BLaER1 (cell line): ENCODE measurements around the gene PTOV1.

Experiments used
- H3K27ac ChIP-seq: shearing (Covaris generic); formaldehyde crosslinking; 2 replicates; pipeline ENCODE4 v1.8.1; 2022
- H3K27me3 ChIP-seq: shearing (Covaris generic); formaldehyde crosslinking; 2 replicates; pipeline ENCODE4 v1.8.1; 2022
- H3K36me3 ChIP-seq: shearing (Covaris generic); formaldehyde crosslinking; 2 replicates; pipeline ENCODE4 v1.8.1; 2022
- H3K4me1 ChIP-seq: shearing (Covaris generic); formaldehyde crosslinking; 2 replicates; pipeline ENCODE4 v1.8.1; 2022
- H3K4me2 ChIP-seq: shearing (Covaris generic); formaldehyde crosslinking; 2 replicates; pipeline ENCODE4 v1.8.1; 2022
- H3K4me3 ChIP-seq: shearing (Covaris generic); formaldehyde crosslinking; 2 replicates; pipeline ENCODE4 v1.8.1; 2022
- H3K9ac ChIP-seq: shearing (Covaris generic); formaldehyde crosslinking; 2 replicates; pipeline ENCODE4 v1.8.1; 2022
- H3K9me3 ChIP-seq: shearing (Covaris generic); formaldehyde crosslinking; 2 replicates; pipeline ENCODE4 v1.8.1; 2022
- H4K20me1 ChIP-seq: shearing (Covaris generic); formaldehyde crosslinking; 2 replicates; pipeline ENCODE4 v1.8.1; 2022
- Cebpa-rat ChIP-seq: shearing (Covaris generic); IDR thresholded peaks from 2 replicates; pipeline ENCODE4 v1.8.1; 2022

The PTOV1 gene

DNA sequence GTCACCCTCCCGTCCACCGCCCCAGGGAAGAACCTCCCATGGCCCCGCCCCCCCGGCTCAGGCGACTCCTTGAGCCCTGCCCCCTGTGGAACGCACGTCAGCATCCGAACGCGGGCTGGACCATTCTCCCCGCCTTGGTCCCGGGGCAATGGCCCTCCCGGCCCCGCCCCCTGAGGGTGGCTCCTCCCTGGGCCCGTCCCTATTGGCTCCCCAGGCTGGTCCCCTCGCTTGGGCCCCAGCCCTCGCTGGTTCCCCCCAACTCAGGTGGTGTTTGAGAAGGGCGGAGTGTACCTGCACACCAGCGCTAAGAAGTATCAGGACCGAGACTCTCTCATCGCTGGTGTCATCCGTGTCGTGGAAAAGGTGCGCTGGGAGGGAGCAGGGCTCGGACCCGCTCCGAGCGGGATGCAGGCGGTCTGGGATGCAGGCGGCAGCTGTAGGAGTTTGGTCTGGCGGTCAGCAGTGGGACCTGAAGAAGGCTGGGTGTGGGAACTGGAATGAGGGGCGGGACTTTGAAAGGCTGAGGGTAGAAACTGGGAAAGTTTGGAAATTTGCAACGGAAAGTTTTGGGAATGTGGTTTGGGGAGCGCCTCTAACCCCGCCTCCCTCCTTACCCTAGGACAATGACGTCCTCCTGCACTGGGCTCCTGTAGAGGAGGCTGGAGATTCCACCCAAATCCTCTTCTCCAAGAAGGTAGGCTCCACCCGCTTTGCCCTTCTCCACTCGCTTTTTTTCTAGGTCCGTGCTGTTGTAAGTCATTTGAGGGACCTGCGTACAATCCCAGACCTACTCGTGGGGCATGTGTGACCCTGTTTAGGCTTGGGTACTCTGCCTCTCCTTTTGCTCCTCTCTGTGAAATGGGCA, 27.2 kb downstream of the PTOV1 start:
- Histone ChIP-seq H3K9me3 (peaks cover 5% of the 10 kb centered on the region; the same call in 1 of the 2 replicates), H3K4me3 (peak overlapping the region; percentile 86), H3K9ac (peak overlapping the region; percentile 96), H4K20me1 (no peaks in the 10 kb centered on the region; the same call in 1 of the 2 replicates), H3K27ac (peak overlapping the region; percentile 97), H3K27me3 (no peaks in the 10 kb centered on the region), H3K4me2 (peak overlapping the region; percentile 90), H3K36me3 (peaks cover 38% of the 10 kb centered on the region), H3K4me1 (peaks cover 47% of the 10 kb centered on the region)
- no peak for TF ChIP-seq Cebpa-rat

DNA sequence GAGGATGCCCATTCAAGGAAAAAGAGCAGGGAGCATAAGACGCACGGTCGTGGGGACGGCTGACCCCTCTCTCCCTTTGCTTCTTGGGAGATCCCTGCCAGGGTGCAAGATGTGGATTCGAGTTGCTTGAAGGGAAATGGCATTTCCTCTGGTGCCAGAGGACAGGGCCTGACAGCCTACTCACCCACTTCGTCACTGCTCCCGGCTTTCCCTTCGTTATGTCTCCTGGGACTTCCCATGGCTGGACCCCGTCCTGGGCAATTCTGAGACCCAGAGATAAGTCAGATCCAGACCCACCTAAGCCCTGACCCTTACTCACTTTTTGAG, 27.7 kb downstream of the PTOV1 start:
- Histone ChIP-seq H3K27ac (peak overlapping the region; percentile 97; the same call in 1 of the 2 replicates), H3K36me3 (peaks cover 41% of the 10 kb centered on the region), H3K9me3 (peaks cover 6% of the 10 kb centered on the region; the same call in 1 of the 2 replicates)

DNA sequence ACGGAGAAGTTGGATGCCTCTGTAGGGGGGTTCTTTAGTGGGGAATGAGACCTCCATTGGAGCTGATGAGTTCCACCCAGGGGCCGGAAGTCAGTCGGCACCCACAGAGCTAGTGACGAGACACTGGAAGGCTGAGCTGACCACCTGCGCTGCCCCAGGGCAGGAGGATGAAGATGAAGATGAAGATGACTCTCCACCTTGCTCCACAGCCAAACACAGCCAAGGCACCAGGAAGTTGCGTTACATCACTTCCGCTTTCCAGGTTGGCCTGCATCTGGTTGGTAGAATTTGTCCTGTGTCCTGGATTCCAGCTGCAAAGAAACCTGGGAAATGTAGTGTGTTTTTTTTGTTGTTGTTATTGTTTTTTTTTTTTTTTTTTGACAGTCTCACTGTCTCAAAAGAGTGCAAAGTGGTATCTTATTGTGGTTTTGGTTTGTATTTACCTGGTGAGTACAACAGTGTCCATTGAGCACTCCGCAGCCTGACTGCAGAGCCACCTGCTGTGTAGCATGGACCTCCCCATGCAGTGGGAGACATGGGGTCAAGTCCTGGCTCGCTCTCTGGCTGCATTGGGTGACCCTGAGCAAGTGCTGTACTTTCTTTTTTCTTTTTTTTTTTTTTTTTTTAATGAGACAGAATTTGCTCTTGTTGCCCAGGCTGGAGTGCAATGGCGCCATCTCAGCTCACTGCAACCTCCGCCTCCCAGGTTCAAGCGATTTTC, 28.4 kb downstream of the PTOV1 start:
- H3K27ac ChIP-seq, result no peak overlapping the region
- no peaks in the 10 kb centered on the region; the same call in 1 of the 2 replicates for H4K20me1 ChIP-seq
- TF ChIP-seq Cebpa-rat, result no peak
- peak overlapping the region; percentile 90 for H3K4me2 ChIP-seq
- no peak overlapping the region for H3K4me3 ChIP-seq
- H3K36me3 ChIP-seq, result peaks cover 48% of the 10 kb centered on the region
- peaks cover 60% of the 10 kb centered on the region for H3K4me1 ChIP-seq
- peaks cover 6% of the 10 kb centered on the region; the same call in 1 of the 2 replicates for H3K9me3 ChIP-seq
- no peak overlapping the region for H3K9ac ChIP-seq
- H3K27me3 ChIP-seq, result no peaks in the 10 kb centered on the region

More for the DNA sequence above, 27.7 kb downstream of the PTOV1 start:
- H3K4me2 ChIP-seq, result peak overlapping the region; percentile 90
- no peaks in the 10 kb centered on the region; the same call in 1 of the 2 replicates for H4K20me1 ChIP-seq
- H3K27me3 ChIP-seq, result no peaks in the 10 kb centered on the region
- peak overlapping the region; percentile 86 for H3K4me3 ChIP-seq
- no peak overlapping the region for H3K9ac ChIP-seq
- H3K4me1 ChIP-seq, result peaks cover 53% of the 10 kb centered on the region
- TF ChIP-seq Cebpa-rat, result no peak

DNA sequence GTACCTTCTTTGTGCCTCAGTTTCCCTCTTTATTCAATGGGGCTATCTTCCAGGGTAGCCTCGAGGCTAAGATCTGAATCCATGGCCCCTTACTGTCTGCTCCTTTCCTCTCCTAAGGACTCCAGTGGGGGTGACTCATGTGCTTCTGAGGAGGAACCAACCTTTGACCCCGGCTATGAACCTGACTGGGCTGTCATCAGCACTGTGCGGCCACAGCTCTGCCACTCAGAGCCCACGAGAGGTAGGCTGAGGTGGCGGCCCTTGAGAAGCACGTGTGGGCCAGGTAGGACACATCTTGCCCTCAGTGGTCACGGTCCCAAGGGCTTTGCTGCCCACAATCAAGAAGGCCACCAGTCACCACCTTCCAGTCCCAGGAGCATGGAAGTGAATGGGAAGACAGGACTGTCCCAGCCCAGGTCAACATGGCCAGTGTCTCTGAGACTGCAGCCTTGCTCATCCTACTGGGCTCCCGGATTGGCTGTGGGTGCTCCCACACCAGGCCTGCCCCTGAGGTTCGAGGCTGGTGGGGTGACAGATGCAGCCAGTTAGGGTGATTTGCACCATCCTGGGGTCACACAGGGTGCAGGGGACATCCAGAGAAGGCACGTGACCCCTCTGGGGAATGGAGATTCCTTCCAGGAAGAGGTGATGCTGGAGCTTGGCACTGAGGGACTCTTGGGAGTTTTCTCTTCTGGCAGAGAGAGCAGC, 29.4 kb downstream of the PTOV1 start:
- H3K27me3 ChIP-seq, result no peaks in the 10 kb centered on the region
- peaks cover 6% of the 10 kb centered on the region; the same call in 1 of the 2 replicates for H3K9me3 ChIP-seq
- no peak overlapping the region for H3K27ac ChIP-seq
- no peak for TF ChIP-seq Cebpa-rat
- H3K36me3 ChIP-seq, result peaks cover 55% of the 10 kb centered on the region
- peaks cover 60% of the 10 kb centered on the region for H3K4me1 ChIP-seq
- no peak overlapping the region for H3K4me3 ChIP-seq
- peak overlapping the region; percentile 24; the same call in 1 of the 2 replicates for H3K9ac ChIP-seq
- no peak overlapping the region for H3K4me2 ChIP-seq
- H4K20me1 ChIP-seq, result no peaks in the 10 kb centered on the region; the same call in 1 of the 2 replicates

DNA sequence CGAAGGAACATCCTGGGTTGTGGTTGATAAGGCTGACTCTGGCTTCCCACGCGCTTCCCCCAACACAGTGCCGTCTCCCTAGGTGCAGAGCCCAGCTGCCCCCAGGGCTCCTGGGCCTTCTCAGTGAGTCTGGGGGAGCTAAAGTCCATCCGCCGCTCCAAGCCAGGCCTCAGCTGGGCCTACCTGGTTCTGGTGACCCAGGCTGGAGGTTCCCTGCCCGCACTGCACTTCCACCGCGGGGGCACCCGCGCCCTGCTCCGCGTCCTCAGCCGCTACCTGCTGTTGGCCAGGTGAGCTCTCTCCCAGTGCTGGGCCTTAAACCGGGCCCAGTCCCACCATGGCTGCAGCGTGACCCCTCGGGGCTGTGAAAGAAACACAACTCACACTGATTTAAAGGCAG, 30.2 kb downstream of the PTOV1 start:
- Histone ChIP-seq H3K9ac (peak overlapping the region; percentile 24; the same call in 1 of the 2 replicates), H3K4me1 (peaks cover 62% of the 10 kb centered on the region), H3K27ac (no peak overlapping the region), H4K20me1 (no peaks in the 10 kb centered on the region; the same call in 1 of the 2 replicates), H3K36me3 (peaks cover 60% of the 10 kb centered on the region), H3K9me3 (peaks cover 6% of the 10 kb centered on the region; the same call in 1 of the 2 replicates), H3K27me3 (no peaks in the 10 kb centered on the region), H3K4me3 (no peak overlapping the region), H3K4me2 (no peak overlapping the region)
- no peak for TF ChIP-seq Cebpa-rat

DNA sequence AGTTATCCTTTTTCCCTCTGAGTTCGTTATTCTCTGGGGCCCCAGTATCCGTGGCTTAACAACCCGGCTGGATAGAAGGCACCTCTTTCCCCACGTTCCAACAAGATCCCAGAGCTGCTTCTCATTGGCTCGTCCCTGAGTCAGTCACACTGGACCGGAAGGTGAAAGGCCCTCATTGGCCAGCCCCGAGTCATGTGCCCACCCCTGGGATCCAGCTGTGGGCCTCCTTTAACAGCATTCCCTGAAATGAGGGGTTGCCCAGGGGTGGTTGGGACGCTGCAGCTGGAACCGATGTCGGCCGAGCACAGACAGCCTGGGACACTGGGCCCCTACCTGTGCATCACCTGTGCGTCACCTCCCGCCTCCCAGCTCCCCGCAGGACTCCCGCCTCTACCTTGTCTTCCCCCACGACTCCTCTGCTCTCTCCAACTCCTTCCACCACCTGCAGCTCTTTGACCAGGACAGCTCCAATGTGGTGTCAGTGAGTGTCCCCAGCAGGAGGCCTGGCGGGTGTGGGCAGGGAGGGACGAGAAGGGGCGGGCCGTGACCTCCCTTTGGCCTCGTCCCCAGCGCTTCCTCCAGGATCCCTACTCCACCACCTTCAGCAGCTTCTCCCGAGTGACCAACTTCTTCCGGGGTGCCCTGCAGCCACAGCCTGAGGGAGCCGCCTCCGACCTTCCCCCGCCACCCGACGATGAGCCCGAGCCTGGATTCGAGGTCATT, 30.9 kb downstream of the PTOV1 start:
- no peak overlapping the region for H3K4me2 ChIP-seq
- no peaks in the 10 kb centered on the region; the same call in 1 of the 2 replicates for H4K20me1 ChIP-seq
- no peak overlapping the region for H3K27ac ChIP-seq
- peaks cover 60% of the 10 kb centered on the region for H3K36me3 ChIP-seq
- peaks cover 6% of the 10 kb centered on the region; the same call in 1 of the 2 replicates for H3K9me3 ChIP-seq
- no peak overlapping the region for H3K9ac ChIP-seq
- no peaks in the 10 kb centered on the region for H3K27me3 ChIP-seq
- no peak overlapping the region for H3K4me3 ChIP-seq
- no peak for TF ChIP-seq Cebpa-rat
- H3K4me1 ChIP-seq, result peaks cover 66% of the 10 kb centered on the region

DNA sequence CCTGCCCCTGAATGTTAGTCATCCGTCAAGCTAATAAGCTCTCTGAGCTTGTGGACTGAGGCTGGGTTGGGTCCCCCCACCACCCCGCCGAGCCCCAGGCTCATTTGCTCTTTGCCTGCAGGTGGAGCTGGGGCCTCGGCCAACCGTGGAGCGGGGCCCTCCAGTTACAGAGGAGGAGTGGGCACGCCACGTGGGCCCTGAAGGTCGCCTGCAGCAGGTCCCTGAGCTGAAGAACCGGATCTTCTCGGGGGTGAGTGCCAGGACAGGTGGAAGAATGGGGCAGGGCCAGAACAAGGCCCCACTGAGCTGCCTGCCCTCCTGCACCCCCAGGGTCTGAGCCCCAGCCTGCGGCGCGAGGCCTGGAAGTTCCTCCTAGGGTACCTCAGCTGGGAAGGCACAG, 31.7 kb downstream of the PTOV1 start:
- H3K4me2 ChIP-seq, result no peak overlapping the region
- TF ChIP-seq Cebpa-rat, result no peak
- no peaks in the 10 kb centered on the region; the same call in 1 of the 2 replicates for H4K20me1 ChIP-seq
- H3K9ac ChIP-seq, result no peak overlapping the region
- H3K36me3 ChIP-seq, result peaks cover 63% of the 10 kb centered on the region
- H3K9me3 ChIP-seq, result peaks cover 6% of the 10 kb centered on the region; the same call in 1 of the 2 replicates
- no peaks in the 10 kb centered on the region for H3K27me3 ChIP-seq
- H3K4me3 ChIP-seq, result no peak overlapping the region
- peaks cover 74% of the 10 kb centered on the region for H3K4me1 ChIP-seq
- no peak overlapping the region for H3K27ac ChIP-seq

DNA sequence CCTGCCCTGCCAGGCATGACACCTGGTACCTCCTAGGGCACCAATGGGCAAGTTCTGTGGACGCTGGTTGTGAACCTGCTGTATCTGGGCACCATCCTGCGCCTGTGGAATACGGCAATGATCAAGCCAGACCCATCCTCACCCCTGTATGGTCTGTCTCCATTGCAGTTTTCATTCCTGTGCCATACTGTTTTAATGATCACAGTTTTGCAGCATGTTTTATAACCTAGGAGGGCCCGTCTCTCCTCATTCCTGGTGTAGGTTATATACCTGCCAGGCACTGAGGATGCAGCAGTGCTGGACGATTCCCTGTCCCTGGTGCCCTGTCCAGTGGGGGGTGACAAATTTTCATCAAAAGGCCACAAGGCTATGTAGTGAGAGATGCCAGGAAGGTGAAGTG, 32.1 kb downstream of the PTOV1 start:
- peaks cover 75% of the 10 kb centered on the region for H3K4me1 ChIP-seq
- peaks cover 6% of the 10 kb centered on the region; the same call in 1 of the 2 replicates for H3K9me3 ChIP-seq
- H3K9ac ChIP-seq, result no peak overlapping the region
- TF ChIP-seq Cebpa-rat, result no peak
- H4K20me1 ChIP-seq, result no peaks in the 10 kb centered on the region; the same call in 1 of the 2 replicates
- H3K27me3 ChIP-seq, result no peaks in the 10 kb centered on the region
- peaks cover 63% of the 10 kb centered on the region for H3K36me3 ChIP-seq
- peak overlapping the region; percentile 81 for H3K4me2 ChIP-seq
- no peak overlapping the region for H3K4me3 ChIP-seq
- 0 out of 2 replicates have a peak overlapping the region, but pooled peaks have one; percentile 73 for H3K27ac ChIP-seq
